DMS114 treated with DMSO at 0.1 percent for 48 hours (cell line): ENCODE measurements around the gene MAP7D1.
"Not testable (repeated sequence)": the region's sequence is repeated elsewhere in the genome, so short reads cannot be mapped to it uniquely, and the experiment has no call there.

Experiments used
- DNase-seq: peaks from one replicate; lab custom pipeline; 2025; ENCODE audit not compliant: unreplicated experiment; lab: John Stamatoyannopoulos, UW

MAP7D1 gene

GRCh38 chr1:36199934-36200741, 44.2 kb downstream of the MAP7D1 start:
- no peak for DNase-seq

DNA sequence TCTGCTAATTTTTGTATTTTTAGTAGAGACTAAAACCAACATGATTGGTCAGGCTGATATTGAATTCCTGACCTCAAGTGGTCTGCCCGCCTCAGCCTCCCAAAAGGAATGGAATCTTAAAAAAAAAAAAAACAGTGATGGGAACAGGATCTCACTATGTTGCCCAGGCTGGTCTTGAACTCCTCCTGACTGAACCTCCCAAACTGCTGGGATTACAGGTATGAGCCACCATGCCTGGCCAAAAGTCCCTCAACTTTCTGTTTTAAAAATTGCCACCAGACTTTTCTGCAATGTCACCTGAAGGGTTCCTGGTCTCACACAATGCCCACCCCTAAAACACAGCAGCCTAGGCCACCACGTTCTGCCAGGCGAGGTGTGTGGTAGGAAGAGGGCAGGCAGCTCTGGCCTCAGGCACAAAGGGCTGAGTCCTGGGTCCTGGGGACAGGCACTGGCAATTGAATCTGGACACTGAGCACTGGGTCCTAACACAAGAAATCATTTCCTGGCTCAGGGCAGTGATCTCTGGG, 47.1 kb downstream of the MAP7D1 start:
- no peak for DNase-seq

DNA sequence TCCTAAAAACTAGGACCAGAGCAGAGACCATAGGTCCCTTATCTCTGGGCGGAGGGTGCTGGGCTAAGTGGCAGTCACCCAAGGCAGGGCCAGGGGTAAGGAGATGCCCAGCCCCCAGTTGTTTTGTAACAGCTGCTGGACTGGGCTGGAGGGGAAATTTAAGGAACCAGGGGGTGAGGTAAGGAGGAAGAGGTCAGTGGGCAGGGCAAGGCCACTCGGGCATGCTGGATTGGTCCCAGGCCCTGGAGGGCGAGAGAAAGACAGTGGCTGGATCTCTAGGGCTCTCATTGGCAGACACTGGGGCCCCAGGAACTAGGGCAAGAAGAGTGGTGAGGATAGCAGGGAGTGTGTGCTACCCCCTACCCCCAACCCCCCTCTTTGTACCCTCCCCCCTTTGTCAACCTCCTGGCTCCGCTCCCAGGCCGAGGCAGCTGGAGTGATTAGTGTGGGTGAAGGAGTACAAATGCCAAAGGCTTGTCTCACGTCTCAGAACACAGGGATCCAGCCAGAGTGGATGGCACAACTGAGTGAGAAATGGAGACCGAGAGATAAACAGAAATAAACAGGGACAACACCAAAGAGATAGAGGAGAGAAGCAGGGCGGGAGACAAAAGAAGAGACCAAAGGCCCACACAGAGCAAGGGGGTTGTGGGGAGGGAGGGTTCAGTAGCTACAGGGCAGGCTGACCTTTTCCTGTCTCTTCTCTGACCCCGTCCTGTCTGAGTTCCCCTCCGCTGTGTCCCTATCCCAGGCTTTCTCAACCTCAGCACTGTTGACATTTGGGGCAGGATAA, 47.8 kb downstream of the MAP7D1 start:
- DNase-seq: no peak

DNA sequence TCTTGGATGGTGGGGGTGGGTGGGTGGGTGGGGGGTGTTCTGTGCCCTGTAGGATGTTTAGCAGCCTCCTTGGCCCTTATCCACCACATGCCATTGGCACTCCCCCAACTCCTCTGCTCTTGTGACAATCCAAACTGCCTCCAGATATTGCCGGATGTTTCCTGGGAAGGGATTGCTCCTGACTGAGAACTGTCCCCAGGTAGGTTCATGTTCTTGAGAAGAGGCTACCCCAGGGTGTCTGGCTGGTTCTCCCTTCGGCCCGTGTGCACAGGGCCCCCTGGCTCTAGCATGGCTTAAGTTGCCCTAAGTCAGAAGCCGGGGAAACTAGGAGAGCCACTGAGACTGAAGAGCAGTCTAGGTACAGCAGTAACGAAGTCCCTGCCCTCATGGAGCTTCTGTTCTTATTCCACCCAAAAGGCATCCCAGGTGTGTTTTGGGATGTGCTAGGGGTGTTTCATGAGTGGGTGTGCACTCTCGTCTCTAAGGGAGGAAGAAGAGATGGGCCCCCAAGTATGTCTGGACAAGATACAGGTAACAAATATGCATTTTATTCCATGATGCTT, 48.5 kb downstream of the MAP7D1 start:
- DNase-seq: no peak

DNA sequence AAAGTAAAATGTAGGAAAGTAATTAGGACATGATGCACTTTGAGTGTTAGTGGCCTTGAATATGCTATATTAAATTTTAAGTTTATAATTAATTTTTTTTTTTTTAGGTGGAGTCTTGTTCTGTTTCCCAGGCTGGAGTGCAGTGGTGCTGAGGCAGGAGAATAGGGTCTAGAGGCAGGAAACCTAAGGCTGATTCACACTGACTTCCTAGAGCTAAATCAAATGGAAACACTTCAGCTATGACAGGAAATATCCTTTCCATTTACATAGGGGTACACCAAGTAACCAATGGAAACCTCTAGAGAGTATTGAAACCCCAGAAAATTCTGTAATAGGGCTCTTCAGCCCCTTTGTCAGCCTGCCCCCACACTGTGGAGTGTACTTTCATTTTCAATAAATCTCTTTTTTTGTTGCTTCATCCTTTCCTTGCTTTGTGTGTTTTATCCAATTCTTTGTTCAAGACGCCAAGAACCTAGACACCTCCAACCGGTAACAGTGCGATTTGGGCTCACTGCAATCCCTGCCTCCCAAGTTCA, 50.4 kb downstream of the MAP7D1 start:
- no peak for DNase-seq

GRCh38 chr1:36207339-36207738, 51.4 kb downstream of the MAP7D1 start:
- DNase-seq: no peak

GRCh38 chr1:36208978-36209703, 53.2 kb downstream of the MAP7D1 start:
- no peak for DNase-seq

DNA sequence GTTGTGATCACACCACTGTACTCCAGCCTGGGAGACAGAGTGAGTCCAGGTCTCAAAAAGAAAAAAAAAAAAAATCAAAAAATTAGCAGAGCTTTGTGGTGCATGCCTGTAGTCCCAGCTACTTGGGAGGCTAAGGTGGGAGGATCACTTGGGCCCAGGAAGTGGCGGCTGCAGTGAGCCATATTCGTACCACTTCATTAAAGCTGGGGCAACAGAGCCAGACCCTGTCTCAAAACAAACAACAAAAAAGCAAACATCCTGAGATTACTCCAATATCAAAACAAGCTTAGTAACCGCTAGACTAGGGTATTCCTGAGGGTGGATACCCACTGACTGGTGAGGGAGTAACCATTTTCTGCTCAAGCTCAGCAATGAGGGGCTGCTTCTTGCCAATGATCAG, 55.3 kb downstream of the MAP7D1 start:
- no peak for DNase-seq

DNA sequence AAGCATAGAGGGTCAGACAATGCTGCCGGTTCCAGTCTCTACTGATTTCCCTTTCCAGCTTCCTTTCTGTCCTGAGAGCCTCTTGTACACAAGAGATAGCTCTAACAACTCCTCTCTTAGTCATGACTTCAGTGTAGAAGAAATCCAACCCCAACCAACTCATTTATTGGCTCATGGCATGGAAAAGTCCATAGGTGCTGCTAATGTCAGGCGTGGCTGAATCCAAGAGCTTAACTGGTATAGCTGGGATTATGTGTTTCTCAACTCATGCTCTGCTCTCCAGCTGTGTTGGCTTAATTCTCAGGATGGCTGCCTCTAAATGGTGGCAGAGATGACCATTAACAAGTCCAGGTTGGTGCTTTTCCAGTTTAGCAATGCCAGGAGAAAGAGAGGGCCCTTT, 55.9 kb downstream of the MAP7D1 start:
- no peak for DNase-seq

GRCh38 chr1:36212782-36213181, 56.8 kb downstream of the MAP7D1 start:
- DNase-seq: no peak

DNA sequence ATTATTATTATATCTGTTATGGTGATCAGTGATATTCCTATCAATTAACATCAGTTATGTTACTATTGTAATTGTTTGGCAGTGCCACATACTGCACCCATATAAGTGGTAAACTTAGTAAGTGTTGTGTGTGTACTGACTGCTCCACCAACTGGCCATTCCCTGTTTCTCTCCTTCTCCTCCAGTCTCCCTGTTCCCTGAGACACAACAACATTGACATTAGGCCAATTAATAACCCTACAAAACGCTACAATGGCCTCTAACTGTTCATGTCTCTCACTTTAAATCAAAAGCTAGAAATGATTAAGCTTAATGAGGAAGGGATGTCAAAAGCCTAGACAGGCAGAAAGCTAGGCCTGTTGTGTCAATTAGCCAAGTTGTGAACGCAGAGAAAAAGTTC, 61.7 kb downstream of the MAP7D1 start:
- peak; percentile 52 for DNase-seq

DNA sequence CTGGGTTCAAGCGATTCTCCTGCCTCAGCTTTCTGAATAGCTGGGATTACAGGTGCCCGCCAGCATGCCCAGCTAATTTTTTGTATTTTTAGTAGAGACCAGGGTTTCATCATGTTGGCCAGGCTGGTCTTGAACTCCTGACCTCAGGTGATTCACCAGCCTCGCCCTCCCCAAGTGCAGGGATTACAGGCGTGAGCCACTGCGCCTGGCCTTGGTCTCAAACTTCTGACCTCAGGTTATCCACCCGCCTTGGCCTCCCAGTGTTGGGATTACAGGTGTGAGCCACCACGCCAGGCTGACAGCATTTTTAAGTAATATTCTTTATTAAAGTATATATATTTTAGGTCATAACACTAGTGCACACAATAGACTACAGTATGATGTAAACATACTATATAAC, 65.9 kb downstream of the MAP7D1 start:
- not testable (repeated sequence) for DNase-seq

- peak; percentile 49 for DNase-seq
Measured at GRCh38 chr1:36222481-36223380, 66.8 kb downstream of the MAP7D1 start.

GRCh38 chr1:36223381-36223995, 67.5 kb downstream of the MAP7D1 start:
- DNase-seq: peak; percentile 70

DNA sequence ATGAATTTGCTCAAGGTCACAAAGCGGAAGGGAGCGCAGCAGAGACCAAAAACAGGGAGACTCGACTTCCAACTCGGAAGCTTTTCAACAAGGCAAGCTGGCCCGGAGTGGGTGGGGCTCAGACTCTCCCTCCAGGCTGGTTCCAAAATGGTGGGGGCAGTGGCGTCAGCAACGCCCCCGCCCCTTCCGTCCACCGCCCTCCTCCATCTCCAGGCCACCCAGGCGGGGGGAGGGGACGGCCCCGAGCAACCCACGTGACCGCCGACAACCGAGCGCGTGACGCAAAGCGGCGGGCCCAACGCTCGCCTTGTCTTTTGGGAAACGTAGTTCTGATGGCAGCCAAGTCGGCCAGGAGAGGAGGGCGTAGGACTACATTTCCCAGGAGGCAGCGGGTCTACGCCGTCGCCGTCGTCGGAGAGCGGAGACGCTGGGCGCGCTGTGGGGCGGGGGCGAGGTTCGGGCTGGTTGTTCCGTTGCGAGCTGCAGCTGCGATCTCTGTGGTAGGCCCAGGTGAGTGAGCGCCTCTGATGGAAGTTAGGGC, 68.1 kb downstream of the MAP7D1 start, which contains the start of gene THRAP3:
Gene THRAP3, plus strand, starts transcription at position 448 of the 541 bp plus-strand sequence. CDS start 58,121 bp downstream, outside the sequence.
- peak; percentile 99 for DNase-seq

DNA sequence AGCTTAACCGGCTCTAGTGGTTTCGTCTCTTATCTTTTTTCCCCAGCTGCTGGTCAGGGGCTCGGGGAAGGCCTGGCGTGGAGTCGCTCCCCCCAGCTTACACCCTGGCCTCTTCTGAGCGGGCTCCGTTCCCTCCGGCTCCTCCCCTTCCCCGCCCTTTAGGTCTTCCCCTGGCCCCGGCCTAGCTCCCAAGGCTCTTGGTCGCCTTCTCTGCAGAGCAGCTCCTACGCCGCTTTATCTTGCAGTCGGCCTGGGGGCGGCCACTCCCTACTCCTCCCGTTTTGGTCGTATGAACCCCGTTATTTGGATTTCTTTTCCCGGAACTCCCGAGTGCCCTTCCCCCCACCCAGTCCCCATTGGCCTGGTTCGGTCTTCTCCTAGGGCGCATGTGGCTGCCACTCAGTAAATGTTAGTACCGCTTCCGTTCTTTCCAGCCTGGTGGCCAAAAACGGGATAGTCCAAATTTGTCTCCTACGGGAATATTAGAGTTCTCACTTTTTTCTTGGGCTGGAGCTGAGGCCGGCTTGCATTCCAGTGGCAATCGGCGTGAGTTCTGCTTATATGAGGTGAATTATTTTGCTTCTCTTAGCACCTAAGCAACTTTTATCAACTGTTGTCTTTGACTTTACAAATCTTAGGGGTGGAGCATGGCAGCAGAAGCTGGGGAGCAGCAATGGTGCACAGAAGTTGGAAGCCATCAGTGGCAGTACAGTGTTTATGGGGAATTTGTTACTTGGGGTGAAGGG, 68.8 kb downstream of the MAP7D1 start:
- DNase-seq: peak; percentile 93

- no peak for DNase-seq
Measured at GRCh38 chr1:36225283-36225899, 69.4 kb downstream of the MAP7D1 start.

DNA sequence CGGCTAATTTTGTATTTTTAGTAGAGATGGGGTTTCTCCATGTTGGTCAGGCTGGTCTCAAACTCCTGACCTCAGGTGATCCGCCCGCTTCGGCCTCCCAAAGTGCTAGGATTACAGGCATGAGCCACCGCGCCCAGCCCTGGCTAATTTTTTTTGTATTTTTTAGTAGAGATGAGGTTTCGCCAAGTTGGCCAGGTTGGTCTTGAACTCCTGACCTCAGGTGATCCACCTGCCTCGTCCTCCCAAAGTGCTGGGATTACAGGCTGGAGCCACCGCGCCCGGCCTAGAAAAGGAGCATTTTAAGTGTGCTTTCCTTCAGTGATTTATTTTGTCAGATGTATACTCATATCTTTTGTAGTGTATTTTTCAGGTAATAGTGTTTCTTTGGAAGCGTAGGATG, 74.3 kb downstream of the MAP7D1 start:
- not testable (repeated sequence) for DNase-seq
